HG03060 (cell line): ENCODE data around the gene ZNF554.
"Not testable (repeated sequence)": the region's sequence is repeated elsewhere in the genome, so short reads cannot be mapped to it uniquely, and the experiment has no call there.

Source experiments
- ATAC-seq: cut with Tn5 transposase; IDR thresholded peaks from one replicate; pipeline ENCODE4 v1.9.1; 2021; ENCODE audit warnings: low read depth, moderate number of reproducible peaks; ENCODE audit not compliant: unreplicated experiment

ZNF554 gene

DNA sequence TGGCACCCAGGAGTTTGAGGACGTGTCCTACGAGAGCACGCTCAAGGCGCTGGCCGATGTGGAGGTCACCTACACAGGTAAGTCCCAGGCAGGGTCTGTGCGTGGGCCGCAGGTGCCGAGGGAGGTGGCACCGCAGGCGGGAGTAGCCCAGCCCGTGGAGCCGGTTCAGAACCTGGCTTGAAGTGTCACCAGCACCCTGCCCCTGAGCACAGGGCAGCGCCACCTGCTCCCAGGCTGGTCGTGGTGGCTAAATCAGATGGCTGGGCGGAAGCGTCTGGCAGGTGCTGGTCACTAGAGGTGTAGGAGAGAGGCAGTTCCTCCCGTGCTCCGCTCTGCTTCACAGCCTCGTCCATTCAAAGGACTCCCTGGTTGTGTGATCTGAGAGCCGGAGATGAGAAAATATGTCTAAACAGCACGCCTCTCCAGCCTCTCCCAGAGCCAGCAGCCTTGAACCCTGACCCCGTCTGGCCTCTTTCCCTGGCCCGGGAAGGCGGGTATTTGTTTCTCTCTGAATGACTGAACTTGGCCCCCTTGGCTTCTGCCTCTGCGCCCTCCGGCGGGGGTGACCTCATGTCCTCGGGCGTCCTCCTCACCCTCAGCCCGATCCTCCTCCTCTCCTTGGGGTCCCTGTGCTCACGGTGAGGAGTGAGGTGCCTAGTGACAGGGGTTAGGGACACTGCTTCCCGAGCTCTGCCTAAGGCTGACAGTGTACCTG lies 29.0 kb upstream of the ZNF554 start:
- no peak for ATAC-seq

- no peak for ATAC-seq
Measured at GRCh38 chr19:2791440-2791839, 28.2 kb upstream of the ZNF554 start.

- ATAC-seq: no peak
Measured at GRCh38 chr19:2791876-2792275, 27.8 kb upstream of the ZNF554 start.

GRCh38 chr19:2792666-2793065 lies 27.0 kb upstream of the ZNF554 start:
- ATAC-seq: not testable (repeated sequence)

- no peak for ATAC-seq
Measured at GRCh38 chr19:2793126-2793525, 26.5 kb upstream of the ZNF554 start.

DNA sequence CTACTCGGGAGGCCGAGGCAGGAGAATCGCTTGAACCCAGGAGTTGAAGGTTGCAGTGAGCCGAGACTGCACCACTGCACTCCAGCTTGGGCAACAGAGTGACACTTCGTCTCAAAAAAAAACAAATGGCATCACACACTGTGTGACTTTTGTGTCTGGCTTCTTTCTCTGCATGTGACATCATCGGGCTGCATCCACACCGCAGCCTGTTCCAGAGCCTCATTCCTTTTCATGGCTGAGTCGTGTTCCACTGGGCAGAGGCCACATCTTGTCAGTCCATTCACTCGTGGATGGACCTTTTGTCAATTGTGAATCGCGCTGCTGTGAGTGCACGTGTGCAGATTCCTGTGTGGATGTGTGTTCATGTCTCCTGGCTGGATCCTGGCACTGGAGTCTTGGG lies 26.1 kb upstream of the ZNF554 start:
- no peak for ATAC-seq

- no peak for ATAC-seq
Measured at GRCh38 chr19:2795827-2796658, 23.6 kb upstream of the ZNF554 start.

GRCh38 chr19:2796659-2797266 lies 22.9 kb upstream of the ZNF554 start:
- no peak for ATAC-seq

GRCh38 chr19:2797280-2797679 lies 22.4 kb upstream of the ZNF554 start:
- ATAC-seq: no peak

DNA sequence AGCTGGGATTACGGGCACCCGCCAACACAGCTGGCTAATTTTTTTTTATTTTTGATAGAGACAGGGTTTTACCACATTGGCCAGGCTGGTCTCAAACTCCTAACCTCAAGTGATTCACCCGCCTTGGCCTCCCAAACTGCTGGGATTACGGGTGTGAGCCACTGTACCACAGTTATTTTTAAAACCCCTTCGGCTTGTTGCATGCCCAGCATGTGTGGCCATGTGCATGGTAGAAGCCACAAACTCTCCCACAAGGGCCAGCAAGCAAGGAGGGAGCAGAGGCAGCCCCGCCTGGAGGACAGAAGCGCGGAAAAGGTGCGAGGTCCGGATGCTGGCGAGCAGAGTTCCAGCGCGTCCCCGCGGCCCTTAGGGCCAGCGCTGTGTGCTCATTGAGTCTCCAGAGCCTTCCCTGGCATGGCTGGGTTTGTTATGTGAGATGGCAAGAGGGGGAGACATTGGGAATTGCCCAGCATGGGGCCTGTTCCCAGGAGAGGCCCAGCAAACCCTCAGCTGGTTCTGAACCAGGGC lies 21.4 kb upstream of the ZNF554 start:
- ATAC-seq: no peak

- ATAC-seq: no peak
Measured at GRCh38 chr19:2798733-2799132, 20.9 kb upstream of the ZNF554 start.

- no peak for ATAC-seq
Measured at GRCh38 chr19:2799273-2800020, 20.2 kb upstream of the ZNF554 start.

DNA sequence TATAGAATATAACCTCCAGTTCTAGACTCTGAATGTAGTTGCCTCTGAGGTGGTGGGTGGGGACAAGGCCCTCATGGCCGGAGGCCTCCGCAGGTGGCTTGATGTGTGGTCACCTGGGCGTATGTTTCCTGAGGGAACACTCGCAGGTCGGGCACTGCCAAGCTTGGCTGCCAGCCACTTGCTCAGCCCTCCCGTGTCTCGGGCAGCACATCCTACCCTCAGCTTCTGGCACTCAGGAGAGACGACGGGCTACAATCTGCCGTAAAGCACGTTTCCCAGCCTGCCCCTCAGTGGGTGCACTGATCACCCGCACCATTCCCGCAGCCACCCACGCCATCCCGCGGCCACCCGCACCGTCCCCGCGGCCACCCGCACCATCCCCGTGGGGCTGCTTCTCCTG lies 19.2 kb upstream of the ZNF554 start:
- no peak for ATAC-seq

DNA sequence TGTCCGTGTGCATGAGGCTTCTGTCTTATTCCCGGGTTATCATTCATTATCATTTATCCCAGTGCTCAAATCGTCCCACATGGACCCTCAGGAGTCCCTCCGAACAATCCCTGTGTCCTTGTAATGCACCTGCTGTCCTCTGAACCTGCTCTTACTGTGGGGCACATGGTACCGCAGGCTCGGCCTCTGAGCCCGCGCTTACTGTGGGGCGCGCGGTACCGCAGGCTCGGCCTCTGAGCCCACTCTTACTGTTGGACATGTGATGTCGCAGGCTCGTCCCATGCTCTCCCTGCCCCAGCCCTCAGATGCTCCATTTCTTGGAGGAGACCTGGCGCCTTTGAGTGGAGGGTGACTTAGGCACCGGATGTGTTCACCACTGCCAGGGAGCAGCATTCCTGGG lies 16.8 kb upstream of the ZNF554 start:
- no peak for ATAC-seq

GRCh38 chr19:2803486-2804155 lies 16.0 kb upstream of the ZNF554 start:
- ATAC-seq: no peak

- no peak for ATAC-seq
Measured at GRCh38 chr19:2804156-2805004, 15.3 kb upstream of the ZNF554 start.

DNA sequence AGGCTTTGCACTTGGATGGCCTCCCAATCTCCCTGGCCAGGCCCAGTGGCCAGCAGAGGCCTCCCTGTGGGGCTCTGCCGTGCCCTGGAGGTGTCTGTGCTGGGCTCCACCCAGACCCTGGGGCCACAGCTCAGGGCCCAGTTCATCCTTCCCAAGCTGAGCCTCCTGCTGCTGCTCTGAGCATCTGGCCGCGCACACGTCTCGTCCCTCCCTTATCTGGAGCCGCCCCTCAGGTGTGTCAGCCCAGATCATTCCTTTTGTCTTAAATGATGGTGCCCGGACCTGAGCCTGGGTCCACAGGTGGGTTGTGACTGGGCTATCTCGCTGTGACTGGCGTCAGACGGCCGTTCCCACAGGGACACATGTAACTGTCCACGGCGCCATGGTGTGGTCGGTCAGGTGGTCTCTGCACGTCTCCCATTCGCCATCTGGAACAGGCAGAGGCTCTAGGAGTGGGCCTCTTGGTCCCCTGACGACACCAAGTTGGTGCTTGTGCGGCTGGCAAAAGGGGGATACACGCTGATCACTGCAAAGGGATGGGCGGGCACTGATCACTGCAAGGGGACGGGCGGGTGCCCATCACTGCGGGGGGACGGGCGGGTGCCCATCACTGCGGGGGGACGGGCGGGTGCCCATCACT lies 14.3 kb upstream of the ZNF554 start:
- ATAC-seq: no peak

GRCh38 chr19:2805991-2806649 lies 13.5 kb upstream of the ZNF554 start:
- ATAC-seq: no peak
